GM12878 (cell line): ENCODE results near the gene GYG1. TPM values are rescaled to one million over a fixed set of nuclear protein-coding genes. Genes with fewer than 3 reads are reported as not detected.

Source experiments
- CREM ChIP-seq: IDR thresholded peaks from 2 replicates; pipeline ENCODE4 v1.6.1; 2014; ENCODE audit warnings: antibody characterized with exemption, low read depth
- EGR1 ChIP-seq, 2 experiments: IDR thresholded peaks; 1 replicate in 1 of 2; 2 replicates in 1 of 2; pipeline ENCODE4 v1.6.1; 2011 to 2012; ENCODE audit warnings: low read depth in 2 of 2, low read length in 2 of 2, borderline replicate concordance in 1 of 2, mild to moderate bottlenecking in 1 of 2, moderate library complexity in 1 of 2
- ZNF687 ChIP-seq: fragments of 450-650 bp; IDR thresholded peaks from 2 replicates; pipeline ENCODE4 v1.6.1; 2017; ENCODE audit warnings: mild to moderate bottlenecking, moderate library complexity
- polyA plus RNA-seq, 11 experiments: library from polyadenylated mRNA; depleted of rRNA in 4 of 11; unstranded in 6 of 11; stranded (reverse) in 5 of 11; fragments of >200 nt; fragmentation: Nextera tagmentation in 4 of 11; fragmentation: Illumina TruSeq in 1 of 11; extraction: Ambion mirVana in 4 of 11; extraction: Trizol in 1 of 11; gene quantifications; 1 replicate in 1 of 11; 2 replicates in 10 of 11; pipeline versions ENCODE4 v1.2.1 to v1.2.3, GENCODE V29; 2011 to 2016; ENCODE audit warnings: inconsistent platforms in 2 of 11, missing spikeins in 2 of 11, low read depth in 1 of 11
- total RNA-seq, 4 experiments: library from RNA; depleted of rRNA in 3 of 4; stranded (reverse); fragments of >200 nt in 3 of 4; fragmentation: Illumina TruSeq in 1 of 4; extraction: Trizol in 1 of 4; gene quantifications; 2 replicates each; pipeline versions ENCODE4 v1.2.1 to v1.2.3, GENCODE V29; 2013 to 2021

The GYG1 gene
- total and polyA plus RNA-seq, 10 of the 15 experiments (the other 5 are each of a cell fraction or from before 2014, with no cell fraction given), result 11.8 to 38.9 (median 22.9) TPM

DNA sequence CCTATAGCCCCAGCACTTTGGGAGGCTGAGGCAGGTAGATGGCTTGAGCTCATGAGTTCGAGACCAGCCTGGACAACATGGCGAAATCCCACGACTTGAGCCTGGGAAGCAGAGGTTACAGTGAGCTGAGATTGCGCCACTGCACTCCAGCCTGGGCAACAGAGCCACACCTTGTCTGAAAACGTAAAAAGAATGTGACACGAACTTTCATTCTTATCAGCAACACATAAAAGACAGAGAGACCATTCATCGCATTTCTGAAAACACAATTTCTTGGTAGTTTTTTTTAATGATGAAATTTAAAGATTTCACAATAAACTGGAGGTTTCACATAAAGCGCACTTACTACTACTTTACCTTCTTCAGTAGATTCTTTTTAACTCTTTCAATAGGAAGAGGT, 76.5 kb downstream of the GYG1 start (continued):
- no peak for TF ChIP-seq EGR1 (IDR thresholded peaks at IDR 0.05; ENCODE audit: borderline replicate concordance in 1 of 2, low read depth in 2 of 2, low read length in 2 of 2)
- no peak for TF ChIP-seq CREM
- TF ChIP-seq ZNF687, result no peak

Other genes starting within 250 kb of the GYG1 start
- gene CPB1, start 163.7 kb upstream of the GYG1 start, total RNA-seq (2014; rRNA removed), result not detected in 2 replicates
- not detected in 2 replicates for gene CPB1, start 163.7 kb upstream of the GYG1 start, total RNA-seq (2014; rRNA removed; fragmentation: Illumina TruSeq; extraction: Trizol)
- gene CPB1, start 163.7 kb upstream of the GYG1 start, total RNA-seq (2021), result 4.8 and 5.4 TPM in 2 replicates
- gene CPB1, start 163.7 kb upstream of the GYG1 start, polyA plus RNA-seq (2011; rRNA removed), result not detected in 2 replicates
- gene CPB1, start 163.7 kb upstream of the GYG1 start, polyA plus RNA-seq (2014; fragmentation: Illumina TruSeq; extraction: Trizol), result not detected in 2 replicates
- gene CPB1, start 163.7 kb upstream of the GYG1 start, polyA plus RNA-seq (2014; fragmentation: Nextera tagmentation; extraction: Ambion mirVana), result not detected
- not detected in 2 replicates for gene CPB1, start 163.7 kb upstream of the GYG1 start, polyA plus RNA-seq (2014; rRNA removed)
- not detected for gene CPB1, start 163.7 kb upstream of the GYG1 start, polyA plus RNA-seq (2016; fragmentation: Nextera tagmentation; extraction: Ambion mirVana)
- gene CPA3, start 126.2 kb upstream of the GYG1 start, total RNA-seq (2014; rRNA removed), result not detected in 2 replicates
- gene CPA3, start 126.2 kb upstream of the GYG1 start, total RNA-seq (2014; rRNA removed; fragmentation: Illumina TruSeq; extraction: Trizol), result not detected in 2 replicates
- gene CPA3, start 126.2 kb upstream of the GYG1 start, total RNA-seq (2021), result not detected in 2 replicates
- gene CPA3, start 126.2 kb upstream of the GYG1 start, polyA plus RNA-seq (2011; rRNA removed), result not detected in 2 replicates
- not detected in 2 replicates for gene CPA3, start 126.2 kb upstream of the GYG1 start, polyA plus RNA-seq (2014; fragmentation: Illumina TruSeq; extraction: Trizol)
- not detected for gene CPA3, start 126.2 kb upstream of the GYG1 start, polyA plus RNA-seq (2014; fragmentation: Nextera tagmentation; extraction: Ambion mirVana)
- gene CPA3, start 126.2 kb upstream of the GYG1 start, polyA plus RNA-seq (2014; rRNA removed), result not detected in 2 replicates
- not detected for gene CPA3, start 126.2 kb upstream of the GYG1 start, polyA plus RNA-seq (2016; fragmentation: Nextera tagmentation; extraction: Ambion mirVana)
- gene HLTF, start 95.0 kb downstream of the GYG1 start, total RNA-seq (2014; rRNA removed), result 30.5 and 38.4 TPM in 2 replicates
- 41.6 and 44.6 TPM in 2 replicates for gene HLTF, start 95.0 kb downstream of the GYG1 start, total RNA-seq (2014; rRNA removed; fragmentation: Illumina TruSeq; extraction: Trizol)
- gene HLTF, start 95.0 kb downstream of the GYG1 start, total RNA-seq (2021), result 40.1 and 43.0 TPM in 2 replicates
- gene HLTF, start 95.0 kb downstream of the GYG1 start, polyA plus RNA-seq (2011; rRNA removed), result 32.8 and 60.8 TPM in 2 replicates
- gene HLTF, start 95.0 kb downstream of the GYG1 start, polyA plus RNA-seq (2014; fragmentation: Illumina TruSeq; extraction: Trizol), result 30.4 and 35.8 TPM in 2 replicates
- 10 to 100 TPM; 13.7 to 26.8 TPM for gene HLTF, start 95.0 kb downstream of the GYG1 start, polyA plus RNA-seq (2014; fragmentation: Nextera tagmentation; extraction: Ambion mirVana)
- gene HLTF, start 95.0 kb downstream of the GYG1 start, polyA plus RNA-seq (2014; rRNA removed), result 17.9 and 24.7 TPM in 2 replicates
- 10 to 100 TPM; 43.6 to 50.4 TPM for gene HLTF, start 95.0 kb downstream of the GYG1 start, polyA plus RNA-seq (2016; fragmentation: Nextera tagmentation; extraction: Ambion mirVana)
- gene HPS3, start 138.1 kb downstream of the GYG1 start, total RNA-seq (2014; rRNA removed), result 14.4 and 15.8 TPM in 2 replicates
- 15.2 and 15.4 TPM in 2 replicates for gene HPS3, start 138.1 kb downstream of the GYG1 start, total RNA-seq (2014; rRNA removed; fragmentation: Illumina TruSeq; extraction: Trizol)
- 11.9 and 12.9 TPM in 2 replicates for gene HPS3, start 138.1 kb downstream of the GYG1 start, total RNA-seq (2021)
- gene HPS3, start 138.1 kb downstream of the GYG1 start, polyA plus RNA-seq (2011; rRNA removed), result 24.5 and 30.5 TPM in 2 replicates
- 15.9 and 19.3 TPM in 2 replicates for gene HPS3, start 138.1 kb downstream of the GYG1 start, polyA plus RNA-seq (2014; fragmentation: Illumina TruSeq; extraction: Trizol)
- gene HPS3, start 138.1 kb downstream of the GYG1 start, polyA plus RNA-seq (2014; fragmentation: Nextera tagmentation; extraction: Ambion mirVana), result 1 to 10 TPM; 2.7 to 4.5 TPM
- gene HPS3, start 138.1 kb downstream of the GYG1 start, polyA plus RNA-seq (2014; rRNA removed), result 12.0 and 12.9 TPM in 2 replicates
- gene HPS3, start 138.1 kb downstream of the GYG1 start, polyA plus RNA-seq (2016; fragmentation: Nextera tagmentation; extraction: Ambion mirVana), result 10 to 100 TPM; 21.8 to 26.5 TPM
- not detected in 2 replicates for gene CP, start 230.3 kb downstream of the GYG1 start, total RNA-seq (2014; rRNA removed)
- not detected in 2 replicates for gene CP, start 230.3 kb downstream of the GYG1 start, total RNA-seq (2014; rRNA removed; fragmentation: Illumina TruSeq; extraction: Trizol)
- 0.51 and 1.2 TPM in 2 replicates for gene CP, start 230.3 kb downstream of the GYG1 start, total RNA-seq (2021)
- 0.06 TPM in 1 of 2 replicates, not detected in the other for gene CP, start 230.3 kb downstream of the GYG1 start, polyA plus RNA-seq (2011; rRNA removed)
- not detected in 2 replicates for gene CP, start 230.3 kb downstream of the GYG1 start, polyA plus RNA-seq (2014; fragmentation: Illumina TruSeq; extraction: Trizol)
- gene CP, start 230.3 kb downstream of the GYG1 start, polyA plus RNA-seq (2014; fragmentation: Nextera tagmentation; extraction: Ambion mirVana), result under 1 TPM in 1 of 2 experiments, not detected in 1; 0.14 TPM
- not detected in 2 replicates for gene CP, start 230.3 kb downstream of the GYG1 start, polyA plus RNA-seq (2014; rRNA removed)
- gene CP, start 230.3 kb downstream of the GYG1 start, polyA plus RNA-seq (2016; fragmentation: Nextera tagmentation; extraction: Ambion mirVana), result under 1 TPM; 0.21 to 0.39 TPM